Activated CD8-positive, alpha-beta memory T cell treated with anti-CD3 and anti-CD28 coated beads for 1 hour (primary cell): ENCODE data around the gene CCNF.
"Not testable (repeated sequence)": the region's sequence is repeated elsewhere in the genome, so short reads cannot be mapped to it uniquely, and the experiment has no call there.

ENCODE experiments used
- DNase-seq, 2 donors: peaks; one replicate each; pipeline ENCODE4 v3.0.0-alpha.2; 2020; ENCODE audit warnings: low read depth in 1 of 2; ENCODE audit errors: extremely low read depth in 1 of 2

The CCNF gene

GRCh38 chr16:2429034-2429770 is at the start of gene CCNF:
Gene CCNF (plus strand): TSS chr16:2429447. CDS start chr16:2429482, 35 bp downstream.
- peak; percentile 91 to 97 for DNase-seq

GRCh38 chr16:2383501-2383900 is 45.7 kb upstream of the CCNF start:
- DNase-seq: no peak

GRCh38 chr16:2384426-2384825 is 44.8 kb upstream of the CCNF start:
- DNase-seq: no peak

GRCh38 chr16:2385190-2385836 is 43.9 kb upstream of the CCNF start:
- no peak for DNase-seq

- DNase-seq: not testable (repeated sequence)
Measured at GRCh38 chr16:2385982-2386381, 43.3 kb upstream of the CCNF start.

GRCh38 chr16:2386990-2387389 is 42.3 kb upstream of the CCNF start:
- DNase-seq: no peak

- no peak for DNase-seq
Measured at GRCh38 chr16:2388139-2388874, 40.9 kb upstream of the CCNF start.

- DNase-seq: no peak
Measured at GRCh38 chr16:2388875-2389433, 40.3 kb upstream of the CCNF start.

GRCh38 chr16:2392025-2392424 is 37.2 kb upstream of the CCNF start:
- DNase-seq: no peak

GRCh38 chr16:2398520-2398919 is 30.7 kb upstream of the CCNF start:
- no peak for DNase-seq

- DNase-seq: no peak
Measured at GRCh38 chr16:2404099-2404498, 25.1 kb upstream of the CCNF start.

GRCh38 chr16:2415085-2415484 is 14.2 kb upstream of the CCNF start:
- no peak for DNase-seq

- DNase-seq: no peak
Measured at GRCh38 chr16:2420035-2420434, 9.2 kb upstream of the CCNF start.

- no peak for DNase-seq
Measured at GRCh38 chr16:2422123-2422867, 7.0 kb upstream of the CCNF start.

- no peak for DNase-seq
Measured at GRCh38 chr16:2424061-2425007, 4.9 kb upstream of the CCNF start.

GRCh38 chr16:2425008-2425518 is 4.2 kb upstream of the CCNF start:
- no peak for DNase-seq

GRCh38 chr16:2425825-2426430 is 3.3 kb upstream of the CCNF start:
- no peak for DNase-seq

GRCh38 chr16:2426941-2427361 is 2.3 kb upstream of the CCNF start:
- no peak for DNase-seq

GRCh38 chr16:2427526-2427925 is 1.7 kb upstream of the CCNF start:
- DNase-seq: no peak
